NCI-H1417 (cell line): ENCODE results near the gene MGAT5.
A peak's percentile ranks its signal among the peaks of the same experiment; 100 is the strongest.

Experiments used
- DNase-seq, 3 experiments: peaks; one replicate each; lab custom pipeline; 2025; lab: John Stamatoyannopoulos, UW

The MGAT5 gene, protein sequence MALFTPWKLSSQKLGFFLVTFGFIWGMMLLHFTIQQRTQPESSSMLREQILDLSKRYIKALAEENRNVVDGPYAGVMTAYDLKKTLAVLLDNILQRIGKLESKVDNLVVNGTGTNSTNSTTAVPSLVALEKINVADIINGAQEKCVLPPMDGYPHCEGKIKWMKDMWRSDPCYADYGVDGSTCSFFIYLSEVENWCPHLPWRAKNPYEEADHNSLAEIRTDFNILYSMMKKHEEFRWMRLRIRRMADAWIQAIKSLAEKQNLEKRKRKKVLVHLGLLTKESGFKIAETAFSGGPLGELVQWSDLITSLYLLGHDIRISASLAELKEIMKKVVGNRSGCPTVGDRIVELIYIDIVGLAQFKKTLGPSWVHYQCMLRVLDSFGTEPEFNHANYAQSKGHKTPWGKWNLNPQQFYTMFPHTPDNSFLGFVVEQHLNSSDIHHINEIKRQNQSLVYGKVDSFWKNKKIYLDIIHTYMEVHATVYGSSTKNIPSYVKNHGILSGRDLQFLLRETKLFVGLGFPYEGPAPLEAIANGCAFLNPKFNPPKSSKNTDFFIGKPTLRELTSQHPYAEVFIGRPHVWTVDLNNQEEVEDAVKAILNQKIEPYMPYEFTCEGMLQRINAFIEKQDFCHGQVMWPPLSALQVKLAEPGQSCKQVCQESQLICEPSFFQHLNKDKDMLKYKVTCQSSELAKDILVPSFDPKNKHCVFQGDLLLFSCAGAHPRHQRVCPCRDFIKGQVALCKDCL

DNA sequence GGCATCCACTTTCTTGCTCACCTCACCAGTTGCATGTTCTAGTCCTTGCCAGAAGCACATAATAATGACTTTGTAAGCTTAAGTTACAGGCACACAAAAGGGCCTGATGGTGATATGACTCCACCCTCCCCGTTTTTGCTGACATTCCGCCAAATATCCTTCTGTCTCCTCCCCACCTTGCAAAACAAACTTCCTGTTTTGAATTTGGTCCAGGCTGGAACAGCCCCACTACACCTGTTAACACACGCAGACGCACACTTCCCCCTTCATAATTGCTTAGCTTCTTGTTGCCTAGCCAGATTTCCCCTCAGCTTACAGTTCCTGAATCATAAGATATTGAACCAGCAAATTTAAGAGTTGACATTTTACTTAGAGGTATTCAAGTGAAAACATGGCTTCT is at the start of gene MGAT5:
Gene MGAT5, plus strand, starts transcription at position 269 of the 400 bp plus-strand sequence. CDS start 332 bp downstream, outside the sequence.
- peak in 2 of 3 experiments; percentile 48 to 73 for DNase-seq

GRCh38 chr2:134205087-134205486 is 48.8 kb upstream of the MGAT5 start:
- DNase-seq: no peak

DNA sequence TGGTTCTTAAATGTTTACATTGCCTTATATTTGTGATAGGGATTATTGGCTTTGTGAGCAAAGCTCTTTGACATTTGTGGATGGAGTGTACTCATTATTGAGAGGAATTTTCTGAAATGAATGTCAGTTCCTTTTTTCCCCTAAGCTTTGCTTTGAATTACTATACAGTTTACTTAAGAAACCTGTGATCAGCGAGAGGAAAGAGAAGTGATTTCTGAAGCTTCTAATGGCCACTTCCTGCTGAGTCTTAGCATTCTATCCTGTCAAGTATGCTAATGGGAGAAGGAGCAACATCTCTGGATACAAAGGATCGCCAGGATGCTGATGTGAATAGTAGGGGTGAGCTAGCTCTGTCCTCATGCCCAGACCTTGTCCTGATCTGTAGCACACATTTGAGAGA is 47.8 kb upstream of the MGAT5 start:
- peak in 1 of 3 experiments; percentile 54 for DNase-seq

GRCh38 chr2:134206573-134206972 is 47.3 kb upstream of the MGAT5 start:
- peak in 1 of 3 experiments; percentile 42 for DNase-seq

GRCh38 chr2:134207589-134208209 is 46.2 kb upstream of the MGAT5 start:
- DNase-seq: no peak

GRCh38 chr2:134208825-134209224 is 45.0 kb upstream of the MGAT5 start:
- DNase-seq: no peak

DNA sequence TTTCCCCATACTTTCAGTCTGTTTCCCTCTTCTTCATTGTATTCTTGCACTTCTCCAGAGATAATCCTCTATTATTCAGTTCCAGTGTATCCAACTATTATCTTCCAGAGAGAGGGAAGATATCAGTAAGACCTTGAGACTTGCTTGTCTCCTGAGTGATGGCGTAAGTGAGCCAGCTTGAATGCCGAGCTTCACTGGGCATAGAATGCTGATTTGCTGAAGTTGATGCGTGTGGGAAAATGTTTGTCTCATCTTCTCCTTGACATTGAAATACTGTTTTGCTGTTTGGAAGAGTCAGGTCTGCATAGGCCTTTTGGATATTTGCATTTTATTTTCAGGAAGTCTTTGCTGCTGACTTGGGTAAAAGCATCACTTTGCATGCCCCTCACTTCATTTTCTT is 41.1 kb upstream of the MGAT5 start:
- DNase-seq: no peak

- no peak for DNase-seq
Measured at GRCh38 chr2:134216152-134216829, 37.6 kb upstream of the MGAT5 start.

GRCh38 chr2:134217351-134217750 is 36.5 kb upstream of the MGAT5 start:
- DNase-seq: peak in 2 of 3 experiments; percentile 11 to 64

DNA sequence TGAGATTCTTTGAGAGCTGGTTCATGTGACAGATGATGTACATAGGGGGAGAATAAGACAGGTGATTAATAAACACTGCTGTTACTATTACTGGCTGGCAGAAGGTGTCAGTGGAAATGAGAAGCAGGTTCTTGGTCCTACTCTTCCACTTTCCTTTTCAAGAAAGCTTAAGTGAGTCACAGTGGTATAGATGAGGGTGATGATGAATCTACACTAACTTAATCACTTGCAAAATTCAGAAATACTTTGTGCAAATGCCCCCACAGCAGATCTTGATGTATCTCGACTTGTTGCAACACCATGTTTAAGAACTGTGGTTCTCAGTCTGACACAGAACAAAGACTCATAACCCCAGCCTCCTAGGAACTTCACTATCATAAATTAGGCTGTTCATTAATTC is 35.9 kb upstream of the MGAT5 start:
- no peak for DNase-seq

GRCh38 chr2:134218414-134218813 is 35.5 kb upstream of the MGAT5 start:
- DNase-seq: no peak

- no peak for DNase-seq
Measured at GRCh38 chr2:134218930-134219658, 34.8 kb upstream of the MGAT5 start.

DNA sequence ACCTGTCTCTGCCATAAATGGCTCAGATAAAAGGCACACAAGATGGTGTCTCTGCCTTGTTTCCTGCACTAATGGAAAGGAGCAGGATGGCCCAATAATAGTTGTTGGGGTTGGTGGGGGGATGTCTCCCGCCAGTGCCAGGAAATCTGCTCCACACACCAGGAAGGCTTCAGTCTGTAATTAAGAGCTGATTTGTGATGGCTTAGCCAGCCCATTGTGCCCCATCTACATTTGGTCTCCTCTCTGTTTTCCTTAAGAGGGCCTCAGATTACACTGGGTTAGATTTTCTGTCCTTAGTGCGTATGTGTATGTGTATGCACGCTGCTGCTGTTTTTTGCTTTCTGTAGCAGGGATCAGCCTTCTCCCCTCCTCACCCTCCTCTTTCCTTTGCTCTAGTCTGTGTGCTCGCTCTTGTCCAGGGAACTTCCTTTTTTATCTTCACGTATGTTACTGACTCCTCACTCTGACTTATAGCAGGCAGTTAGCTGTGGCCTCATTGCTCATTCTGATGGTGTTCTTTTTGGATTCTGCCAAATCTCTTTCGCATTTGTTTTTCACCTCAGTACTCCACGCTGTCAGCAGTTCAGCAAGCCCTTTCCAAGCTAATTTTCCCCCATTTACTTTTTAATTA is 33.4 kb upstream of the MGAT5 start:
- DNase-seq: no peak

GRCh38 chr2:134224005-134224404 is 29.9 kb upstream of the MGAT5 start:
- no peak for DNase-seq

DNA sequence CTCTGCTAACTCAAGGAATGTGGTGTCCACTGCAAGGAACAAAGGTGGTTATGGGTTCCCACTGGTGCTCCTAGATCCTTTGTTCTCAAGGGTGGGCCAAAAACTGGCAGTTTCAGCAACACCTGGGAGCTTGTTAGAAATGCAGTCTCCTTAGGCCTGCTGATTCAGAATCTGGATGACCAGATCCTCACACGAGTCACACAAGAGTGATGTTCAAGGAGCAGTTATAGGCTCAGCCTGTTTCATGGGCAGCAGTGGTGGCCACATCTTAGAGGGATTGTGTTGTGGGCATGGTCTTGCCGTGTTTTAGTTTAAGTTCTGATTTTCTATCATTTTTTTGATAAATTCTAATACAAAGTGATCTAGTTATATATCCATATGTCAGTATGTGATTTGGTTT is 28.7 kb upstream of the MGAT5 start:
- DNase-seq: no peak

- DNase-seq: peak in 2 of 3 experiments; percentile 12 to 57
Measured at GRCh38 chr2:134225841-134226240, 28.0 kb upstream of the MGAT5 start.

DNA sequence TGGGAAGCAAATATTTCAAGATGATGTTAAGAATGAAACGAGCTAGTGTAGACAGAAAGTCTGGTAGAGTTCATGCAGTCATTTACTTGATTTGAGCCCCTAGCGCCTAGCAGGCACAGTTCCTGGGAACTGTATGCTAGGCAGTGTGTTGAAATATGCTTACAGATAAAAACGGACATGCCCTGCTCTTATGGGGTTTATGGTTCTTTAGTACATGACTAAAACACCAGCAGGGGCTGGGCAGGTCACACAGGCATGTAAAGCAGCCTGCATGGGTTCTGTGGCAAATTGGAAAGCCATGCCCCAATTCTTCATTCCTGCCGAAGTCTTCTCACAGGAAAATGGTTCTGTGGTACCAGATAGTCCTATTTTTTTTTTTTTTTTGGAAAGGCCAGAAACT is 27.3 kb upstream of the MGAT5 start:
- DNase-seq: no peak

- no peak for DNase-seq
Measured at GRCh38 chr2:134227666-134228065, 26.2 kb upstream of the MGAT5 start.

- peak in 1 of 3 experiments; percentile 7 for DNase-seq
Measured at GRCh38 chr2:134228493-134228903, 25.4 kb upstream of the MGAT5 start.

- no peak for DNase-seq
Measured at GRCh38 chr2:134229540-134229939, 24.3 kb upstream of the MGAT5 start.

DNA sequence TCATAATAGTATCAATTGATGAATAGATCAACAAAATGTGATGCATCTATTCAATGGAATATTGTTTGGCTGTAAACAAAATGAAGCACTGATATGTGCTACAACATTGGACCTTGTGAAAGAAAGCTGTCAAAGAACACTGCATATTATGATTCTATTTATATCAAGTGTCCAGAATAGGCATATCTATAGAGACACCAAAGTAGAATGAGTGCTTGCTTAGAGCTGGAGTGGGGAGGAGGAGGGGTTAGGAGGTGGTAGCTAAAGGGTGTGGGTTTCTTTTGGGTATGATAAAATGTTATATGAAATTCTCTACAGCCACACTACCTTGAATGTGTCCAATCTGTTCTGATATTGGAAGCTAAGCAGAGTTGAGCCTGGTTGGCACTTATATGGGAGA is 23.0 kb upstream of the MGAT5 start:
- DNase-seq: no peak
